ENCODE measurements around the gene MUC5AC. TPM values are rescaled to one million over a fixed set of nuclear protein-coding genes. Genes with fewer than 3 reads are reported as not detected.

The MUC5AC gene
- total RNA-seq, 1 experiment from 2014 or later: 0.11 TPM

- H3K27ac ChIP-seq (ENCODE audit: low read length): peak overlapping the region; percentile 99
- intact Hi-C loops (cut with micrococcal nuclease): loop anchor here (2.0 to 5.0 kb wide), 3 partner anchors 31 to 72 kb away; partner anchors contain the start of gene MUC5B
- peaks cover 2% of the 10 kb centered on the region for H3F3A ChIP-seq (ENCODE audit: low read length, unreplicated experiment)
- H3K9me3 ChIP-seq (ENCODE audit: low read length): no peaks in the 10 kb centered on the region
- peaks cover 43% of the 10 kb centered on the region for H3K4me1 ChIP-seq (ENCODE audit: insufficient read depth, low read length)
- H3K9me2 ChIP-seq (replicated peaks; ENCODE audit: low read length): no peaks in the 10 kb centered on the region
- TF ChIP-seq CTCF (conservative IDR thresholded peaks at IDR 0.05; ENCODE audit: low read depth, low read length) (no peak), EZH2 (IDR thresholded peaks at IDR 0.05; ENCODE audit: low read length, unreplicated experiment) (no peak), EZH2phosphoT487 (IDR thresholded peaks at IDR 0.05; ENCODE audit: borderline replicate concordance, low read length) (no peak)
- H3K27me3 ChIP-seq (ENCODE audit: low read length): no peaks in the 10 kb centered on the region
- POLR2A ChIA-PET (ENCODE audit: unreplicated experiment): no interaction called here
- no peak overlapping the region for H2AFZ ChIP-seq (ENCODE audit: low read length)
- H3K9ac ChIP-seq (ENCODE audit: low read length): peak overlapping the region; percentile 97
- DNase-seq (no peak), ATAC-seq (no peak)
- H3K4me3 ChIP-seq (ENCODE audit: low read length): no peak overlapping the region
- H3K4me2 ChIP-seq (ENCODE audit: low read length): no peak overlapping the region
- no peaks in the 10 kb centered on the region for H3K36me3 ChIP-seq (ENCODE audit: low read depth, low read length)
- CTCF ChIA-PET: no interaction called here
- H4K20me1 ChIP-seq (ENCODE audit: low read length): no peaks in the 10 kb centered on the region
- no peaks in the 10 kb centered on the region for H3K79me2 ChIP-seq (ENCODE audit: low read length)
- BruUV-seq (replicated peaks): no TSS peak
Measured at GRCh38 chr11:1150116-1150515, 7.6 kb upstream of the MUC5AC start.

- intact Hi-C loops (cut with micrococcal nuclease): loop anchor here (2.0 to 5.0 kb wide), 3 partner anchors 32 to 71 kb away; partner anchors contain the start of gene MUC5B
- Histone ChIP-seq H2AFZ (ENCODE audit: low read length) (peak overlapping the region; percentile 39; the same call in 1 of the 2 replicates), H3K4me1 (ENCODE audit: insufficient read depth, low read length) (peaks cover 43% of the 10 kb centered on the region), H3K79me2 (ENCODE audit: low read length) (no peaks in the 10 kb centered on the region), H3K9ac (ENCODE audit: low read length) (peak overlapping the region; percentile 97), H3K4me2 (ENCODE audit: low read length) (peak overlapping the region; percentile 54), H3F3A (ENCODE audit: low read length, unreplicated experiment) (peaks cover 7% of the 10 kb centered on the region), H3K9me3 (ENCODE audit: low read length) (no peaks in the 10 kb centered on the region), H3K27me3 (ENCODE audit: low read length) (no peaks in the 10 kb centered on the region), H3K9me2 (replicated peaks; ENCODE audit: low read length) (no peaks in the 10 kb centered on the region), H3K27ac (ENCODE audit: low read length) (peak overlapping the region; percentile 99), H4K20me1 (ENCODE audit: low read length) (no peaks in the 10 kb centered on the region), H3K36me3 (ENCODE audit: low read depth, low read length) (no peaks in the 10 kb centered on the region), H3K4me3 (ENCODE audit: low read length) (peak overlapping the region; percentile 9; the same call in 1 of the 2 replicates)
- ChIA-PET CTCF (no interaction called here), POLR2A (ENCODE audit: unreplicated experiment) (interaction anchor here (0.7 kb wide), 1 partner anchor 942 kb away, joined by 4 read pairs; no protein-coding TSS in a partner anchor)
- ATAC-seq: peak; percentile 41
- TF ChIP-seq CTCF (conservative IDR thresholded peaks at IDR 0.05; ENCODE audit: low read depth, low read length) (no peak), EZH2phosphoT487 (IDR thresholded peaks at IDR 0.05; ENCODE audit: borderline replicate concordance, low read length) (no peak), EZH2 (IDR thresholded peaks at IDR 0.05; ENCODE audit: low read length, unreplicated experiment) (no peak)
- peak; percentile 83 for DNase-seq
- BruUV-seq (replicated peaks): TSS peak; percentile 61
Measured at GRCh38 chr11:1150769-1151365, 6.9 kb upstream of the MUC5AC start.
